Hematopoietic multipotent progenitor cell (in vitro differentiated cells): ENCODE measurements around the gene HYPK. TPM values are rescaled to one million over a fixed set of nuclear protein-coding genes. Genes with fewer than 3 reads are reported as not detected.
A peak's percentile ranks its signal among the peaks of the same experiment; 100 is the strongest.
"Not testable (repeated sequence)": the region's sequence is repeated elsewhere in the genome, so short reads cannot be mapped to it uniquely, and the experiment has no call there.

ENCODE experiments used
- DNase-seq, 3 donors: peaks; one replicate each; pipeline ENCODE4 v3.0.0-alpha.2; 2011 to 2015; ENCODE audit warnings: low read depth in 2 of 3, low spot score in 2 of 3
- total RNA-seq: library from RNA; depleted of rRNA; stranded (reverse); fragments of >200 nt; gene quantifications from one replicate; pipeline ENCODE4 v1.2.3, GENCODE V29; 2012

Gene HYPK
- total RNA-seq, 1 donor: 9.2 TPM

- DNase-seq: no peak
These were observed 5.9 kb upstream of the HYPK start for GRCh38 chr15:43794269-43795037.

GRCh38 chr15:43795197-43795596 is 5.2 kb upstream of the HYPK start:
- no peak for DNase-seq

- DNase-seq: no peak
These were observed 4.4 kb upstream of the HYPK start for GRCh38 chr15:43795997-43796396.

- no peak for DNase-seq
These were observed 3.8 kb upstream of the HYPK start for GRCh38 chr15:43796566-43796965.

- no peak for DNase-seq
These were observed 1.0 kb upstream of the HYPK start for GRCh38 chr15:43799209-43799944.

GRCh38 chr15:43799945-43800285 is 484 bp upstream of the HYPK start, which contains the start of gene SERINC4:
TSS of gene SERINC4 (minus strand) at chr15:43800220. CDS start at chr15:43799986, 234 bp downstream.
- DNase-seq: no peak

GRCh38 chr15:43802676-43803075 is 2.3 kb downstream of the HYPK start:
- not testable (repeated sequence) for DNase-seq

- no peak for DNase-seq
These were observed 8.1 kb downstream of the HYPK start for GRCh38 chr15:43808435-43808950.

- DNase-seq: no peak
These were observed 8.7 kb downstream of the HYPK start for GRCh38 chr15:43808960-43809678.

- DNase-seq: not testable (repeated sequence)
These were observed 14.7 kb downstream of the HYPK start for GRCh38 chr15:43815064-43815463.

- DNase-seq: no peak
These were observed 21.1 kb downstream of the HYPK start for GRCh38 chr15:43821505-43821904.

- DNase-seq: peak; percentile 86 to 96 (median 96)
These were observed 24.2 kb downstream of the HYPK start, which contains the start of gene MFAP1 for GRCh38 chr15:43824302-43825246. TSS of gene MFAP1 (minus strand) at chr15:43824690. CDS start at chr15:43824569, 121 bp downstream.

- not testable (repeated sequence) for DNase-seq
These were observed 24.9 kb downstream of the HYPK start for GRCh38 chr15:43825305-43825704.

GRCh38 chr15:43826029-43826507 is 25.7 kb downstream of the HYPK start:
- no peak for DNase-seq

GRCh38 chr15:43826508-43827341 is 26.3 kb downstream of the HYPK start, which contains the start of gene WDR76:
TSS of gene WDR76 (plus strand) at chr15:43827002. CDS start at chr15:43827033, 31 bp downstream.
- peak; percentile 43 to 78 (median 76) for DNase-seq

- DNase-seq: no peak
These were observed 27.8 kb downstream of the HYPK start for GRCh38 chr15:43828061-43828657.

- DNase-seq: not testable (repeated sequence)
These were observed 29.6 kb downstream of the HYPK start for GRCh38 chr15:43829951-43830540.
